ENCODE measurements around the gene ETS2.

DNA sequence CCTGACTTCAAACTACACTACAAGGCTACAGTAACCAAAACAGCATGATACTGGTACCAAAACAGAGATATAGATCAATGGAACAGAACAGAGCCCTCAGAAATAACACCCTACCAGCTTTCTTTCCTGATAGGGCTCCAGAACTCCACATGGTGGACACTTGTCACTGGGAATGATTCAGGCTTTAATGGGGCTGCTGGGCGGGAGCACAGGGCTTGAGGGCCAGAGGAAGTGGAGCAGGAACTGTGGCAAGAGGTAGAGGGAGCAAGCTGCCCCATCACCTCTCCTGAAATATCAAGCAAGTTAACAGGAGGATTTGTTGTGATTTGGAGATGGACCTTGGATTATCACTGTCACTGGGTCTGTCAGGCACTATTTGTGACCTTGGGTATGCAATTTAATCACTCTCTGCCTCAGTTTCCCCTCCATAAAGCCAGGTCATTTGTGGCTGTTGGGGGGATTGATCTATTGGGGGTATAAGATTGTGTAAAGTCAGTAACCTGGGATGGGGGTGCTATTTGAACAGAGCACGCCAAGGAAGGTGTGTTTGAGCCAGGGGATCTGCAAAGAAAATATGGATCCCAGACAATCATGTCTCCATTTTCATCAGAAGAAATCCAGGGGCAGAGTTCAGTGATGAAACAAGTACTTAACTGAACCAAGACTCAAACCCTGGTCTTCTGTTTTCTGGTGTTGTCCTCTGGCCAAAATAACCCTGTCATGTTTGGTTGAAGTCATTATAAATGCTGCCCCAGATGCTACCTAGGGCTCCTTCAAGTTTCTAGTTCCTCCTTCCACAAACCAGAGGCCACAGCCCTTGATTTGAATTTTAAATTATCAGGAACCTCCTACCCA is 25.2 kb downstream of the ETS2 start:
- TF ChIP-seq EZH2phosphoT487 (IDR thresholded peaks at IDR 0.05; ENCODE audit: insufficient read depth, low read depth) (no peak), EZH2 (IDR thresholded peaks at IDR 0.05; ENCODE audit: insufficient read depth, poor library complexity, severe bottlenecking) (no peak)

Data from GM23248 (cell line).